ENCODE measurements around the gene ZBTB6. TPM values are rescaled to one million over a fixed set of nuclear protein-coding genes. Genes with fewer than 3 reads are reported as not detected.

The ZBTB6 gene, protein sequence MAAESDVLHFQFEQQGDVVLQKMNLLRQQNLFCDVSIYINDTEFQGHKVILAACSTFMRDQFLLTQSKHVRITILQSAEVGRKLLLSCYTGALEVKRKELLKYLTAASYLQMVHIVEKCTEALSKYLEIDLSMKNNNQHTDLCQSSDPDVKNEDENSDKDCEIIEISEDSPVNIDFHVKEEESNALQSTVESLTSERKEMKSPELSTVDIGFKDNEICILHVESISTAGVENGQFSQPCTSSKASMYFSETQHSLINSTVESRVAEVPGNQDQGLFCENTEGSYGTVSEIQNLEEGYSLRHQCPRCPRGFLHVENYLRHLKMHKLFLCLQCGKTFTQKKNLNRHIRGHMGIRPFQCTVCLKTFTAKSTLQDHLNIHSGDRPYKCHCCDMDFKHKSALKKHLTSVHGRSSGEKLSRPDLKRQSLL
- 4.5 TPM for total RNA-seq
- polyA plus RNA-seq: 1 to 10 TPM in 3 of 4 donors, under 1 TPM in 1; 0.87 to 3.2 (median 1.8) TPM

- H3K4me3 ChIP-seq (ENCODE audit: low read depth, low read length): peak within 1 kb of the TSS; percentile 94
- no peaks in the 10 kb centered on the region for H3K9me3 ChIP-seq (ENCODE audit: control insufficient read depth in 2 of 2, low read length in 2 of 2)
- Mint-ChIP-seq H3K4me3 (peak within 1 kb of the TSS; percentile 91 to 99 (median 98)), H3K9me3 (no peaks in the 10 kb centered on the region), H3K4me1 (peaks cover 26 to 40% (median 33%) of the 10 kb centered on the region in 4 donors), H3K27me3 (no peaks in the 10 kb centered on the region), H3K36me3 (peaks cover 12% of the 10 kb centered on the region), H3K27ac (peak within 1 kb of the TSS; percentile 91 to 100 (median 98))
- ATAC-seq (ENCODE audit: low read depth in 2 of 2): peak; percentile 94
- H3K27ac ChIP-seq (ENCODE audit: insufficient read depth, low read length, poor library complexity, severe bottlenecking): peak within 1 kb of the TSS; percentile 87
- peak; percentile 61 to 90 (median 77) for DNase-seq
- H3K4me1 ChIP-seq (ENCODE audit: control insufficient read depth, insufficient read depth, low read length, poor library complexity, severe bottlenecking): peaks cover 15% of the 10 kb centered on the region
- no peaks in the 10 kb centered on the region for H3K27me3 ChIP-seq (ENCODE audit: control insufficient read depth, insufficient read depth, low read length)
- peaks cover 25% of the 10 kb centered on the region for H3K36me3 ChIP-seq (ENCODE audit: control insufficient read depth, insufficient read depth, low read length)
These were observed at the start of gene ZBTB6 for GRCh38 chr9:122912964-122913673. TSS of gene ZBTB6 (minus strand) at chr9:122913323. CDS start at chr9:122912072, 1,251 bp downstream.

- H3K4me3 Mint-ChIP-seq: no peak overlapping the region
- Histone ChIP-seq H3K9me3 (ENCODE audit: control insufficient read depth in 2 of 2, low read length in 2 of 2) (no peaks in the 10 kb centered on the region), H3K27ac (ENCODE audit: insufficient read depth, low read length, poor library complexity, severe bottlenecking) (no peak overlapping the region), H3K4me3 (ENCODE audit: low read depth, low read length) (no peak overlapping the region), H3K36me3 (ENCODE audit: control insufficient read depth, insufficient read depth, low read length) (peaks cover 23% of the 10 kb centered on the region), H3K27me3 (ENCODE audit: control insufficient read depth, insufficient read depth, low read length) (no peaks in the 10 kb centered on the region), H3K4me1 (ENCODE audit: control insufficient read depth, insufficient read depth, low read length, poor library complexity, severe bottlenecking) (no peaks in the 10 kb centered on the region)
- no peak for DNase-seq
- H3K36me3 Mint-ChIP-seq: peaks cover 42% of the 10 kb centered on the region
- H3K27ac Mint-ChIP-seq: no peak overlapping the region
- ATAC-seq (ENCODE audit: low read depth in 2 of 2): no peak
- H3K27me3 Mint-ChIP-seq: no peaks in the 10 kb centered on the region
- H3K9me3 Mint-ChIP-seq: peaks cover 0 to 7% (median 2%) of the 10 kb centered on the region in 7 donors
- peaks cover 0 to 20% (median 9%) of the 10 kb centered on the region in 4 donors for H3K4me1 Mint-ChIP-seq
These were observed 48.0 kb upstream of the ZBTB6 start for GRCh38 chr9:122961139-122961538.

- DNase-seq (no peak), ATAC-seq (ENCODE audit: low read depth in 2 of 2) (no peak)
- H3K36me3 Mint-ChIP-seq: peaks cover 22% of the 10 kb centered on the region
- H3K9me3 ChIP-seq (ENCODE audit: control insufficient read depth in 2 of 2, low read length in 2 of 2): no peaks in the 10 kb centered on the region
- H3K9me3 Mint-ChIP-seq: peaks cover 0 to 7% (median 0%) of the 10 kb centered on the region in 7 donors
- H3K4me3 ChIP-seq (ENCODE audit: low read depth, low read length): no peak overlapping the region
- H3K27ac ChIP-seq (ENCODE audit: insufficient read depth, low read length, poor library complexity, severe bottlenecking): no peak overlapping the region
- H3K36me3 ChIP-seq (ENCODE audit: control insufficient read depth, insufficient read depth, low read length): peaks cover 20% of the 10 kb centered on the region
- no peaks in the 10 kb centered on the region for H3K4me1 ChIP-seq (ENCODE audit: control insufficient read depth, insufficient read depth, low read length, poor library complexity, severe bottlenecking)
- H3K4me3 Mint-ChIP-seq: no peak overlapping the region
- no peaks in the 10 kb centered on the region for H3K27me3 Mint-ChIP-seq
- H3K27me3 ChIP-seq (ENCODE audit: control insufficient read depth, insufficient read depth, low read length): no peaks in the 10 kb centered on the region
- no peak overlapping the region for H3K27ac Mint-ChIP-seq
- peaks cover 15 to 26% (median 18%) of the 10 kb centered on the region in 4 donors for H3K4me1 Mint-ChIP-seq
These were observed 42.8 kb upstream of the ZBTB6 start for GRCh38 chr9:122955961-122956360.

GRCh38 chr9:122954253-122954691, 41.1 kb upstream of the ZBTB6 start:
- Mint-ChIP-seq H3K4me3 (no peak overlapping the region), H3K27ac (no peak overlapping the region), H3K36me3 (peaks cover 12% of the 10 kb centered on the region), H3K4me1 (peaks cover 25 to 34% (median 31%) of the 10 kb centered on the region in 4 donors), H3K27me3 (no peaks in the 10 kb centered on the region), H3K9me3 (peaks cover 0 to 3% (median 0%) of the 10 kb centered on the region in 7 donors)
- ATAC-seq (ENCODE audit: low read depth in 2 of 2) (no peak), DNase-seq (no peak)
- Histone ChIP-seq H3K27me3 (ENCODE audit: control insufficient read depth, insufficient read depth, low read length) (no peaks in the 10 kb centered on the region), H3K36me3 (ENCODE audit: control insufficient read depth, insufficient read depth, low read length) (peaks cover 5% of the 10 kb centered on the region), H3K4me3 (ENCODE audit: low read depth, low read length) (no peak overlapping the region), H3K27ac (ENCODE audit: insufficient read depth, low read length, poor library complexity, severe bottlenecking) (no peak overlapping the region), H3K9me3 (ENCODE audit: control insufficient read depth in 2 of 2, low read length in 2 of 2) (no peaks in the 10 kb centered on the region), H3K4me1 (ENCODE audit: control insufficient read depth, insufficient read depth, low read length, poor library complexity, severe bottlenecking) (no peaks in the 10 kb centered on the region)

DNA sequence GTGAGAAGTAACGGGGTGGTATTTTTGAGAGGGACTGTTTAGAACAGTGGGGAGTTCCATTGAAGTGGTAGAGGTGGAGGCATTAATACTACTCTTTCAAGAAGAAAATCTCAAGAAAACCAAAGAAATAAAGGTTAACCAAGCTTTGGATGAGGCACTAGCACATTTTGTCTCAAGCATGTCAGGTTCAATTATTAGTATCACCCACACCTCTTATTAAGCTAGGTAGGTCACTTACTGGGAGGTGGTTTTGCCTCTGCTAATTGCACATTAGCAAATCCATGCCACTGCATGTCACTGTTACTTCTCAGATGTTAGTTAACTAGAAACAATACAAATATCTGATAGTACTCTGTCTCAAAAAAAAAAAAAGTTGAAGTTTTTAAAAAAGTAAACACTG, 37.9 kb upstream of the ZBTB6 start:
- Histone ChIP-seq H3K9me3 (ENCODE audit: control insufficient read depth in 2 of 2, low read length in 2 of 2) (no peaks in the 10 kb centered on the region), H3K27me3 (ENCODE audit: control insufficient read depth, insufficient read depth, low read length) (no peaks in the 10 kb centered on the region), H3K4me1 (ENCODE audit: control insufficient read depth, insufficient read depth, low read length, poor library complexity, severe bottlenecking) (peaks cover 6% of the 10 kb centered on the region), H3K4me3 (ENCODE audit: low read depth, low read length) (no peak overlapping the region), H3K27ac (ENCODE audit: insufficient read depth, low read length, poor library complexity, severe bottlenecking) (no peak overlapping the region), H3K36me3 (ENCODE audit: control insufficient read depth, insufficient read depth, low read length) (no peaks in the 10 kb centered on the region)
- peaks cover 8% of the 10 kb centered on the region for H3K36me3 Mint-ChIP-seq
- ATAC-seq (ENCODE audit: low read depth in 2 of 2) (no peak), DNase-seq (no peak)
- H3K4me1 Mint-ChIP-seq: peaks cover 44 to 51% (median 47%) of the 10 kb centered on the region in 4 donors
- no peaks in the 10 kb centered on the region for H3K27me3 Mint-ChIP-seq
- no peak overlapping the region for H3K4me3 Mint-ChIP-seq
- no peaks in the 10 kb centered on the region for H3K9me3 Mint-ChIP-seq
- H3K27ac Mint-ChIP-seq: no peak overlapping the region

DNA sequence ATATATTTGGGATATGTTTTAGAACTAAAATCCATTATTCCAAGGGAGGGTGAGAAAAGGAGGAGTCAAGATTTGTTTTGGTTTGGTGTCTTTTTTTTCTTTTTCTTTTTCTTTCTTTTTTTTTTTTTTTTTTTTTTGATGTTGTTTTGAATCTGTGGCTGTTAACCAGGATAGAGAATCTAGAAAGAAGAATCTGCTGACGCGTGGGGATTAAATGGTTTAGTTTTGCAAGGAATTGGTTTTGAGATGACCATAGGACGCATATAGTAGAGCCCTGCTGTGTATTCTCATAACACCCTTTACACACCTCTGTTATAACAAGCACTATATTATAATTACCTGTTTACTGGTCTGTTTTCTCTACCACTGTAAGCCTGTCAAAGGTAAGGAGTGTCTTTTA, 37.1 kb upstream of the ZBTB6 start:
- no peak overlapping the region for H3K27ac ChIP-seq (ENCODE audit: insufficient read depth, low read length, poor library complexity, severe bottlenecking)
- Mint-ChIP-seq H3K27ac (no peak overlapping the region), H3K4me1 (peaks cover 50 to 56% (median 52%) of the 10 kb centered on the region in 4 donors)

GRCh38 chr9:122949696-122950095, 36.6 kb upstream of the ZBTB6 start:
- peaks cover 46 to 58% (median 51%) of the 10 kb centered on the region in 4 donors for H3K4me1 Mint-ChIP-seq

More for the DNA sequence above, 37.1 kb upstream of the ZBTB6 start:
- no peak for ATAC-seq (ENCODE audit: low read depth in 2 of 2)
- Mint-ChIP-seq H3K4me3 (no peak overlapping the region), H3K9me3 (no peaks in the 10 kb centered on the region), H3K27me3 (no peaks in the 10 kb centered on the region), H3K36me3 (peaks cover 16% of the 10 kb centered on the region)
- DNase-seq: no peak
- Histone ChIP-seq H3K4me3 (ENCODE audit: low read depth, low read length) (no peak overlapping the region), H3K9me3 (ENCODE audit: control insufficient read depth in 2 of 2, low read length in 2 of 2) (no peaks in the 10 kb centered on the region), H3K27me3 (ENCODE audit: control insufficient read depth, insufficient read depth, low read length) (no peaks in the 10 kb centered on the region), H3K4me1 (ENCODE audit: control insufficient read depth, insufficient read depth, low read length, poor library complexity, severe bottlenecking) (peaks cover 6% of the 10 kb centered on the region), H3K36me3 (ENCODE audit: control insufficient read depth, insufficient read depth, low read length) (no peaks in the 10 kb centered on the region)

More at GRCh38 chr9:122949696-122950095, 36.6 kb upstream of the ZBTB6 start:
- Histone ChIP-seq H3K4me3 (ENCODE audit: low read depth, low read length) (no peak overlapping the region), H3K27me3 (ENCODE audit: control insufficient read depth, insufficient read depth, low read length) (no peaks in the 10 kb centered on the region), H3K36me3 (ENCODE audit: control insufficient read depth, insufficient read depth, low read length) (no peaks in the 10 kb centered on the region), H3K4me1 (ENCODE audit: control insufficient read depth, insufficient read depth, low read length, poor library complexity, severe bottlenecking) (peaks cover 6% of the 10 kb centered on the region), H3K9me3 (ENCODE audit: control insufficient read depth in 2 of 2, low read length in 2 of 2) (no peaks in the 10 kb centered on the region), H3K27ac (ENCODE audit: insufficient read depth, low read length, poor library complexity, severe bottlenecking) (no peak overlapping the region)
- H3K27ac Mint-ChIP-seq: no peak overlapping the region
- no peak for ATAC-seq (ENCODE audit: low read depth in 2 of 2)
- no peak for DNase-seq
- H3K36me3 Mint-ChIP-seq: peaks cover 16% of the 10 kb centered on the region
- H3K27me3 Mint-ChIP-seq: no peaks in the 10 kb centered on the region
- H3K9me3 Mint-ChIP-seq: no peaks in the 10 kb centered on the region
- H3K4me3 Mint-ChIP-seq: no peak overlapping the region

All from CD4-positive, CD25-positive, alpha-beta regulatory T cell (primary cell).